ENCODE measurements around the gene PPP2R5E. TPM values are rescaled to one million over a fixed set of nuclear protein-coding genes. Genes with fewer than 3 reads are reported as not detected.

PPP2R5E gene
- polyA plus RNA-seq, 3 donors: 8.9 to 26.3 (median 15.1) TPM

DNA sequence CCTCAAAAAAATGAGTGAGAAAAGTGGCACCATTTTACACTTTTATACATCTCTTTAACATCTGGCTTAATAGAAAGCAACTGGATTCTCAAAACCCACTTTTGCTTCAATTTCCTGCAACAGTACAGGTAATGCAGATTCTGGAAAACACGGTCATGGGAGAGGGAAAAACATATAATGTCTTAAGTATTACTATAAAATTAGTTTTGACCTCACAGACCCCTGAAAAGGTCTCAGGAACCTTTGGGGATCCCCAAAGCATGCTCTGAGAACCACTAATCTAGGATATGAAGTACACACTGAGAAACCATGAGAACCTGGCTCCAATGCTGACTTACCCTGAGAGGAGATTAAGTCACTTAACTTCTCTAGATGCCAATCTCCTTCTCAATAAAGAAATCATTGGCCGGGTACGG is 64.7 kb downstream of the PPP2R5E start:
- H3K4me3 ChIP-seq (replicated peaks in 1 of 3; ENCODE audit: low read depth in 2 of 3, low read length in 3 of 3): no peak overlapping the region
- no peak overlapping the region for H3K4me3 Mint-ChIP-seq
- H3K4me2 ChIP-seq (replicated peaks; ENCODE audit: extremely low read depth, low read length, poor library complexity, severe bottlenecking): no peak overlapping the region
- H3K9me3 ChIP-seq (replicated peaks in 1 of 2; ENCODE audit: control insufficient read depth in 1 of 2, insufficient read depth in 1 of 2, low read length in 2 of 2): no peaks in the 10 kb centered on the region
- H3K9ac ChIP-seq (ENCODE audit: insufficient read depth, low read length, poor library complexity, severe bottlenecking): no peak overlapping the region
- peaks cover 0 to 2% of the 10 kb centered on the region in 2 donors for H3K36me3 Mint-ChIP-seq
- H3K79me2 ChIP-seq (ENCODE audit: insufficient read depth, low read length): peaks cover 83% of the 10 kb centered on the region
- peaks cover 0 to 2% (median 0%) of the 10 kb centered on the region in 3 donors for H3K27me3 Mint-ChIP-seq (ENCODE audit: low read depth in 3 of 3)
- no peaks in the 10 kb centered on the region for H3K9me3 Mint-ChIP-seq
- no peaks in the 10 kb centered on the region for H3K27me3 ChIP-seq (ENCODE audit: control insufficient read depth in 2 of 2, insufficient read depth in 2 of 2, low read length in 2 of 2)
- peaks cover 31% of the 10 kb centered on the region for H3K4me1 Mint-ChIP-seq
- intact Hi-C loops (cut with micrococcal nuclease): no loop called here
- no peak for TF ChIP-seq CTCF (IDR thresholded peaks at IDR 0.05)
- no peak overlapping the region for H2AFZ ChIP-seq (ENCODE audit: insufficient read depth, low read depth, low read length, poor library complexity, severe bottlenecking)
- H4K20me1 ChIP-seq (ENCODE audit: insufficient read depth, low read length): peaks cover 90% of the 10 kb centered on the region
- no peak overlapping the region for H3K27ac Mint-ChIP-seq
- no CpG with 5 or more reads among the region's 3 CpGs for WGBS (ENCODE audit: insufficient coverage)
- H3K4me1 ChIP-seq (ENCODE audit: control insufficient read depth in 1 of 2, insufficient read depth in 2 of 2, low read length in 2 of 2): peaks cover 19 to 34% of the 10 kb centered on the region in 2 donors
- H3K27ac ChIP-seq (ENCODE audit: low read depth in 1 of 2, low read length in 2 of 2): peak overlapping the region in 1 of 2 donors; percentile 18
- no peak for DNase-seq
- no peaks in the 10 kb centered on the region for H3K36me3 ChIP-seq (replicated peaks in 1 of 2; ENCODE audit: control insufficient read depth in 1 of 2, insufficient read depth in 2 of 2, low read length in 2 of 2)

- Mint-ChIP-seq H3K4me1 (peaks cover 31% of the 10 kb centered on the region), H3K9me3 (no peaks in the 10 kb centered on the region), H3K4me3 (peak overlapping the region; percentile 60 to 80), H3K36me3 (peaks cover 0 to 2% of the 10 kb centered on the region in 2 donors), H3K27ac (peak overlapping the region in 6 of 7 donors; percentile 46 to 76 (median 68)), H3K27me3 (ENCODE audit: low read depth in 3 of 3) (no peaks in the 10 kb centered on the region)
- intact Hi-C loops (cut with micrococcal nuclease): no loop called here
- no peaks in the 10 kb centered on the region for H3K36me3 ChIP-seq (replicated peaks in 1 of 2; ENCODE audit: control insufficient read depth in 1 of 2, insufficient read depth in 2 of 2, low read length in 2 of 2)
- peaks cover 24 to 38% of the 10 kb centered on the region in 2 donors for H3K4me1 ChIP-seq (ENCODE audit: control insufficient read depth in 1 of 2, insufficient read depth in 2 of 2, low read length in 2 of 2)
- no peaks in the 10 kb centered on the region for H3K9me3 ChIP-seq (replicated peaks in 1 of 2; ENCODE audit: control insufficient read depth in 1 of 2, insufficient read depth in 1 of 2, low read length in 2 of 2)
- no peak for TF ChIP-seq CTCF (IDR thresholded peaks at IDR 0.05)
- peak; percentile 3 to 21 (median 15) for DNase-seq
- H3K27ac ChIP-seq (ENCODE audit: low read depth in 1 of 2, low read length in 2 of 2): peak overlapping the region in 1 of 2 donors; percentile 30
- H2AFZ ChIP-seq (ENCODE audit: insufficient read depth, low read depth, low read length, poor library complexity, severe bottlenecking): no peak overlapping the region
- no peak overlapping the region for H3K9ac ChIP-seq (ENCODE audit: insufficient read depth, low read length, poor library complexity, severe bottlenecking)
- H4K20me1 ChIP-seq (ENCODE audit: insufficient read depth, low read length): peaks cover 90% of the 10 kb centered on the region
- peaks cover 79% of the 10 kb centered on the region for H3K79me2 ChIP-seq (ENCODE audit: insufficient read depth, low read length)
- no peaks in the 10 kb centered on the region for H3K27me3 ChIP-seq (ENCODE audit: control insufficient read depth in 2 of 2, insufficient read depth in 2 of 2, low read length in 2 of 2)
- peak overlapping the region; percentile 36 for H3K4me2 ChIP-seq (replicated peaks; ENCODE audit: extremely low read depth, low read length, poor library complexity, severe bottlenecking)
- peak overlapping the region in 2 of 3 experiments; percentile 35 to 50 for H3K4me3 ChIP-seq (replicated peaks in 1 of 3; ENCODE audit: low read depth in 2 of 3, low read length in 3 of 3)
- WGBS (ENCODE audit: insufficient coverage): no CpG with 5 or more reads among the region's 2 CpGs
Measured at GRCh38 chr14:63478010-63478409, 65.2 kb downstream of the PPP2R5E start.
